HepG2 (cell line): ENCODE data around the gene S1PR5. TPM values are rescaled to one million over a fixed set of nuclear protein-coding genes. Genes with fewer than 3 reads are reported as not detected.

Source experiments
- CENPX ChIP-seq: sonication (generic); formaldehyde crosslinking; IDR thresholded peaks from 2 replicates; pipeline ENCODE4 v1.9.0; 2021; ENCODE audit warnings: mild to moderate bottlenecking, missing genetic modification reagents, moderate library complexity
- EHMT2 ChIP-seq: fragments of 200-600 bp; sonication (generic); IDR thresholded peaks from 2 replicates; pipeline ENCODE4 v1.7.0; 2017; ENCODE audit warnings: antibody characterized with exemption, low read depth, low read length, borderline replicate concordance
- FOXJ3 ChIP-seq: sonication (generic); formaldehyde crosslinking; IDR thresholded peaks from 2 replicates; pipeline ENCODE4 v1.4.0; 2020; ENCODE audit warnings: missing genetic modification reagents, mild to moderate bottlenecking, borderline replicate concordance
- GABPB1 ChIP-seq: IDR thresholded peaks from 2 replicates; pipeline ENCODE4 v1.6.1; 2016; ENCODE audit warnings: mild to moderate bottlenecking, missing genetic modification reagents, moderate library complexity, missing compliant biosample characterization
- KLF9 ChIP-seq: IDR thresholded peaks from 2 replicates; pipeline ENCODE4 v1.6.1; 2016; ENCODE audit warnings: low read depth
- MATR3 ChIP-seq: sonication (generic); formaldehyde crosslinking; IDR thresholded peaks from 2 replicates; pipeline ENCODE4 v1.4.0; 2020; ENCODE audit warnings: missing genetic modification reagents
- MXI1 ChIP-seq: IDR thresholded peaks from 3 replicates; pipeline ENCODE4 v1.6.1; 2012; ENCODE audit warnings: low read depth, low read length, inconsistent platforms, borderline replicate concordance
- NR2F6 ChIP-seq, 2 experiments: IDR thresholded peaks; 2 replicates each; pipeline ENCODE4 v1.6.1; 2016; ENCODE audit warnings: antibody characterized with exemption in 1 of 2, mild to moderate bottlenecking in 1 of 2
- PAX8 ChIP-seq: sonication (generic); formaldehyde crosslinking; IDR thresholded peaks from 2 replicates; pipeline ENCODE4 v1.8.0; 2022; ENCODE audit warnings: mild to moderate bottlenecking, missing genetic modification reagents, borderline replicate concordance
- REPIN1 ChIP-seq: sonication (generic); formaldehyde crosslinking; IDR thresholded peaks from 2 replicates; pipeline ENCODE4 v1.8.0; 2022; ENCODE audit warnings: missing genetic modification reagents, low read depth, mild to moderate bottlenecking, borderline replicate concordance
- RFXAP ChIP-seq: sonication (generic); formaldehyde crosslinking; IDR thresholded peaks from 2 replicates; pipeline ENCODE4 v1.4.0; 2020; ENCODE audit warnings: missing genetic modification reagents, borderline replicate concordance
- SOX5 ChIP-seq: IDR thresholded peaks from 2 replicates; pipeline ENCODE4 v1.6.1; 2016; ENCODE audit warnings: borderline replicate concordance
- TGIF2 ChIP-seq: IDR thresholded peaks from 2 replicates; pipeline ENCODE4 v1.6.1; 2016; ENCODE audit warnings: control low read depth, missing compliant biosample characterization
- ZBED4 ChIP-seq: sonication (generic); formaldehyde crosslinking; IDR thresholded peaks from 2 replicates; pipeline ENCODE4 v1.4.0; 2020; ENCODE audit warnings: missing genetic modification reagents, borderline replicate concordance
- ZBTB8A ChIP-seq: sonication (generic); formaldehyde crosslinking; IDR thresholded peaks from 2 replicates; pipeline ENCODE4 v1.4.0; 2020; ENCODE audit warnings: mild to moderate bottlenecking, low read depth, missing genetic modification reagents, borderline replicate concordance
- ZNF136 ChIP-seq: sonication (generic); formaldehyde crosslinking; IDR thresholded peaks from 2 replicates; pipeline ENCODE4 v1.8.1; 2022; ENCODE audit warnings: low read depth, mild to moderate bottlenecking, moderate library complexity, missing genetic modification reagents
- ZNF225 ChIP-seq: sonication (generic); formaldehyde crosslinking; IDR thresholded peaks from 2 replicates; pipeline ENCODE4 v1.4.0; 2020; ENCODE audit warnings: mild to moderate bottlenecking, missing genetic modification reagents
- ZNF263 ChIP-seq: sonication (generic); formaldehyde crosslinking; IDR thresholded peaks from 2 replicates; pipeline ENCODE4 v1.4.0; 2020; ENCODE audit warnings: missing genetic modification reagents
- ZNF333 ChIP-seq: sonication (generic); formaldehyde crosslinking; IDR thresholded peaks from 2 replicates; pipeline ENCODE4 v1.4.0; 2020; ENCODE audit warnings: mild to moderate bottlenecking, missing genetic modification reagents, borderline replicate concordance
- ZNF557 ChIP-seq: sonication (generic); formaldehyde crosslinking; IDR thresholded peaks from 2 replicates; pipeline ENCODE4 v1.4.0; 2020; ENCODE audit warnings: missing genetic modification reagents
- ZNF703 ChIP-seq: sonication (generic); formaldehyde crosslinking; IDR thresholded peaks from 2 replicates; pipeline ENCODE4 v1.5.1; 2020; ENCODE audit warnings: missing genetic modification reagents, mild to moderate bottlenecking, moderate library complexity, borderline replicate concordance
- ZNF746 ChIP-seq: sonication (generic); formaldehyde crosslinking; IDR thresholded peaks from 2 replicates; pipeline ENCODE4 v1.8.0; 2022; ENCODE audit warnings: mild to moderate bottlenecking, missing genetic modification reagents
- ZNF768 ChIP-seq: sonication (generic); formaldehyde crosslinking; IDR thresholded peaks from 2 replicates; pipeline ENCODE4 v1.4.0; 2020; ENCODE audit warnings: missing genetic modification reagents
- ZNF850 ChIP-seq: sonication (generic); formaldehyde crosslinking; conservative IDR thresholded peaks from 2 replicates; pipeline ENCODE4 v1.9.0; 2021; ENCODE audit warnings: mild to moderate bottlenecking, missing genetic modification reagents
- polyA plus RNA-seq, 8 experiments: library from polyadenylated mRNA; depleted of rRNA in 3 of 8; stranded (reverse) in 7 of 8; unstranded in 1 of 8; fragments of >200 nt; fragmentation: Illumina TruSeq in 4 of 8; extraction: Trizol in 4 of 8; gene quantifications; 2 replicates each; pipeline versions ENCODE4 v1.2.1 to v1.2.3, GENCODE V29; 2011 to 2016; ENCODE audit warnings: low read depth in 4 of 8, missing spikeins in 1 of 8, mixed read lengths in 1 of 8; ENCODE audit not compliant: insufficient read depth in 1 of 8
- total RNA-seq, 5 experiments: library from RNA; depleted of rRNA; stranded (reverse); fragments of >200 nt; fragmentation: Illumina TruSeq; extraction: Trizol; gene quantifications; 2 replicates each; pipeline ENCODE4 v1.2.3, GENCODE V29; 2016; ENCODE audit warnings: low read depth in 1 of 5
- TF ChIP-seq, protein P1 (sequence below): sonication (generic); formaldehyde crosslinking; IDR thresholded peaks from 2 replicates; pipeline ENCODE4 v1.8.1; 2023; ENCODE audit warnings: mild to moderate bottlenecking, missing genetic modification reagents, borderline replicate concordance
- TF ChIP-seq, protein P2 (sequence below): sonication (generic); formaldehyde crosslinking; IDR thresholded peaks from 2 replicates; pipeline ENCODE4 v1.8.0; 2023; ENCODE audit warnings: mild to moderate bottlenecking, missing genetic modification reagents

The S1PR5 gene
- total and polyA plus RNA-seq, 2 of the 13 experiments (the other 11 are each of a cell fraction or from before 2014, with no cell fraction given): 0.04 TPM; not detected in 1

GRCh38 chr19:10565567-10566407, 48.5 kb upstream of the S1PR5 start, which contains the start of gene KRI1 (continued):
- TF ChIP-seq ZBED4 (peak; percentile 100), ZNF333 (CRISPR knock-in tag) (no peak), EHMT2 (no peak), ZNF703 (no peak; the same call in 1 of the 2 replicates), REPIN1 (peak; percentile 33; the same call in 1 of the 2 replicates), ZNF225 (CRISPR knock-in tag) (no peak), KLF9 (CRISPR knock-in tag) (peak; percentile 79; the same call in 1 of the 2 replicates), ZNF768 (peak; percentile 82), ZNF557 (CRISPR knock-in tag) (no peak), GABPB1 (CRISPR knock-in tag) (peak; percentile 90), RFXAP (peak; percentile 90; the same call in 1 of the 2 replicates), ZNF746 (CRISPR knock-in tag) (peak; percentile 66; the same call in 1 of the 2 replicates), MXI1 (peak; percentile 87; the same call in 1 of the 3 replicates), CENPX (CRISPR knock-in tag) (no peak), ZBTB8A (no peak), MATR3 (no peak), ZNF136 (peak; percentile 87; the same call in 1 of the 2 replicates), SOX5 (peak; percentile 57), PAX8 (no peak), FOXJ3 (no peak), ZNF263 (CRISPR knock-in tag) (peak; percentile 71; the same call in 1 of the 2 replicates), ZNF850 (CRISPR knock-in tag) (no peak; the same call in 1 of the 2 replicates), NR2F6 (IDR thresholded peaks at IDR 0.05) (no peak), NR2F6 (CRISPR knock-in tag; IDR thresholded peaks at IDR 0.05) (peak; percentile 49; the same call in 1 of the 2 replicates), TGIF2 (peak; percentile 83; the same call in 1 of the 2 replicates)
- TF ChIP-seq, protein P1, sequence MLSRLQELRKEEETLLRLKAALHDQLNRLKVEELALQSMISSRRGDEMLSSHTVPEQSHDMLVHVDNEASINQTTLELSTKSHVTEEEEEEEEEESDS (CRISPR knock-in tag): no peak
- TF ChIP-seq, protein P2, sequence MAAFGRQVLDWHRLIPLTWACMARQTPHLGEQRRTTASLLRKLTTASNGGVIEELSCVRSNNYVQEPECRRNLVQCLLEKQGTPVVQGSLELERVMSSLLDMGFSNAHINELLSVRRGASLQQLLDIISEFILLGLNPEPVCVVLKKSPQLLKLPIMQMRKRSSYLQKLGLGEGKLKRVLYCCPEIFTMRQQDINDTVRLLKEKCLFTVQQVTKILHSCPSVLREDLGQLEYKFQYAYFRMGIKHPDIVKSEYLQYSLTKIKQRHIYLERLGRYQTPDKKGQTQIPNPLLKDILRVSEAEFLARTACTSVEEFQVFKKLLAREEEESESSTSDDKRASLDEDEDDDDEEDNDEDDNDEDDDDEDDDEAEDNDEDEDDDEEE (CRISPR knock-in tag): no peak; the same call in none of the 2 replicates
